Measurements from ENCODE around the gene EIF3D. TPM values are rescaled to one million over a fixed set of nuclear protein-coding genes. Genes with fewer than 3 reads are reported as not detected.

The EIF3D gene
- total and polyA plus RNA-seq, 2 of the 13 experiments (the other 11 are each of a cell fraction or from before 2014, with no cell fraction given) = 118 to 274 TPM

- TF ChIP-seq ZBTB37 (CRISPR knock-in tag; IDR thresholded peaks at IDR 0.05) (no peak), HIVEP1 (CRISPR knock-in tag; IDR thresholded peaks at IDR 0.05) (no peak; the same call in none of the 2 replicates), THAP8 (CRISPR knock-in tag; IDR thresholded peaks at IDR 0.05; ENCODE audit: borderline replicate concordance) (peak; percentile 48; the same call in 1 of the 2 replicates), GATA4 (IDR thresholded peaks at IDR 0.05; ENCODE audit: borderline replicate concordance, low read depth) (no peak), SP140L (CRISPR knock-in tag; IDR thresholded peaks at IDR 0.05; ENCODE audit: borderline replicate concordance) (no peak), ZNF543 (CRISPR knock-in tag; IDR thresholded peaks at IDR 0.05) (peak; percentile 71; the same call in 1 of the 2 replicates), SOX5 (CRISPR knock-in tag; IDR thresholded peaks at IDR 0.05; ENCODE audit: borderline replicate concordance) (peak; percentile 51; the same call in 1 of the 2 replicates), ARNT (IDR thresholded peaks at IDR 0.05) (no peak), CENPT (CRISPR knock-in tag; IDR thresholded peaks at IDR 0.05; ENCODE audit: low read depth) (no peak), ZMYM4 (CRISPR knock-in tag; IDR thresholded peaks at IDR 0.05) (peak; percentile 66), ZNF232 (CRISPR knock-in tag; IDR thresholded peaks at IDR 0.05; ENCODE audit: borderline replicate concordance) (peak; percentile 90), ZNF3 (CRISPR knock-in tag; IDR thresholded peaks at IDR 0.05) (no peak), ETS1 (CRISPR knock-in tag; IDR thresholded peaks at IDR 0.05) (peak; percentile 50; the same call in 1 of the 2 replicates), ZNF12 (CRISPR knock-in tag; IDR thresholded peaks at IDR 0.05) (peak; percentile 84), GZF1 (CRISPR knock-in tag; IDR thresholded peaks at IDR 0.05) (0 out of 2 replicates have a peak, but pooled peaks have one; percentile 14), ZNF615 (CRISPR knock-in tag; IDR thresholded peaks at IDR 0.05; ENCODE audit: borderline replicate concordance) (peak; percentile 58; the same call in 1 of the 2 replicates), ZNF609 (CRISPR knock-in tag; IDR thresholded peaks at IDR 0.05; ENCODE audit: borderline replicate concordance) (peak; percentile 66; the same call in 1 of the 2 replicates), ZNF383 (CRISPR knock-in tag; IDR thresholded peaks at IDR 0.05; ENCODE audit: borderline replicate concordance) (no peak; the same call in 1 of the 2 replicates)
These were observed at the start of gene EIF3D (continued) for GRCh38 chr22:36528795-36529751.
